Tibial artery (tissue), 4 donors: ENCODE data around the gene IL13RA1.

Experiments used
- DNase-seq, 2 donors: peaks; one replicate each; pipeline ENCODE4 v3.0.0-alpha.2; 2019
- H3K27ac ChIP-seq, 2 donors: fragments of 200-600 bp; sonication (generic) in 1 of 2; 1 replicate in 1 of 2; 2 replicates in 1 of 2; pipeline ENCODE4 v1.5.1; 2018 to 2019; ENCODE audit warnings: mild to moderate bottlenecking in 1 of 2
- H3K27me3 ChIP-seq, 2 donors: fragments of 200-600 bp; sonication (generic) in 1 of 2; one replicate each; pipeline versions ENCODE4 v1.5.1 to v1.6.0; 2016 to 2019
- H3K36me3 ChIP-seq, 3 donors: fragments of 200-600 bp; sonication (generic) in 2 of 3; one replicate each; pipeline ENCODE4 v1.5.1; 2016 to 2019; ENCODE audit warnings: mild to moderate bottlenecking in 2 of 3
- H3K4me1 ChIP-seq, 4 donors: fragments of 200-600 bp; sonication (generic) in 2 of 4; 1 replicate in 3 of 4; 2 replicates in 1 of 4; pipeline ENCODE4 v1.5.1; 2016 to 2019
- H3K4me3 ChIP-seq, 2 donors: fragments of 200-600 bp; sonication (generic) in 1 of 2; 1 replicate in 1 of 2; 2 replicates in 1 of 2; pipeline ENCODE4 v1.5.1; 2018 to 2019; ENCODE audit warnings: mild to moderate bottlenecking in 2 of 2
- H3K9me3 ChIP-seq, 3 donors: fragments of 200-600 bp; sonication (generic) in 1 of 3; one replicate each; pipeline ENCODE4 v1.5.1; 2016 to 2019
- CTCF ChIP-seq, 2 experiments: fragments of 200-600 bp in 1 of 2; fragments of 450-650 bp in 1 of 2; IDR thresholded peaks; one replicate each; pipeline ENCODE4 v1.5.1; 2017 to 2019; ENCODE audit warnings: antibody characterized with exemption in 2 of 2, mild to moderate bottlenecking in 1 of 2, moderate library complexity in 1 of 2
- intact Hi-C: fragments of 100-400 bp; cut with DNase I; formaldehyde crosslinking; loops from one replicate; pipeline ENCODE4 v1.15.0; 2023; ENCODE audit warnings: low total_unique reads

IL13RA1 gene

GRCh38 chrX:118693843-118694242 is 33.6 kb upstream of the IL13RA1 start:
- DNase-seq = no peak
- no peak overlapping the region for H3K4me3 ChIP-seq
- H3K9me3 ChIP-seq = no peaks in the 10 kb centered on the region
- intact Hi-C loops = no loop called here
- H3K27me3 ChIP-seq = no peaks in the 10 kb centered on the region
- TF ChIP-seq CTCF (IDR thresholded peaks at IDR 0.05) = no peak
- H3K27ac ChIP-seq = no peak overlapping the region
- no peaks in the 10 kb centered on the region for H3K36me3 ChIP-seq
- H3K4me1 ChIP-seq = peaks cover 0 to 8% (median 2%) of the 10 kb centered on the region in 4 donors

GRCh38 chrX:118694638-118695037 is 32.8 kb upstream of the IL13RA1 start:
- Histone ChIP-seq H3K36me3 (no peaks in the 10 kb centered on the region), H3K27me3 (no peaks in the 10 kb centered on the region), H3K4me3 (no peak overlapping the region), H3K4me1 (peaks cover 0 to 8% (median 2%) of the 10 kb centered on the region in 4 donors), H3K27ac (no peak overlapping the region), H3K9me3 (no peaks in the 10 kb centered on the region)
- no peak for TF ChIP-seq CTCF (IDR thresholded peaks at IDR 0.05)
- no peak for DNase-seq
- intact Hi-C loops = no loop called here

GRCh38 chrX:118698516-118699170 is 28.8 kb upstream of the IL13RA1 start:
- Histone ChIP-seq H3K4me1 (peaks cover 0 to 8% (median 2%) of the 10 kb centered on the region in 4 donors), H3K27me3 (no peaks in the 10 kb centered on the region), H3K9me3 (no peaks in the 10 kb centered on the region), H3K27ac (no peak overlapping the region), H3K36me3 (no peaks in the 10 kb centered on the region), H3K4me3 (no peak overlapping the region)
- DNase-seq = no peak
- intact Hi-C loops = no loop called here
- TF ChIP-seq CTCF (IDR thresholded peaks at IDR 0.05) = no peak

- no peak for TF ChIP-seq CTCF (IDR thresholded peaks at IDR 0.05)
- intact Hi-C loops = no loop called here
Measured at GRCh38 chrX:118702741-118703140, 24.7 kb upstream of the IL13RA1 start.

GRCh38 chrX:118706681-118707080 is 20.7 kb upstream of the IL13RA1 start:
- no peaks in the 10 kb centered on the region for H3K27me3 ChIP-seq
- H3K4me3 ChIP-seq = no peak overlapping the region
- TF ChIP-seq CTCF (IDR thresholded peaks at IDR 0.05) = no peak
- no peaks in the 10 kb centered on the region for H3K36me3 ChIP-seq
- peaks cover 0 to 5% (median 2%) of the 10 kb centered on the region in 4 donors for H3K4me1 ChIP-seq
- intact Hi-C loops = no loop called here
- no peaks in the 10 kb centered on the region for H3K9me3 ChIP-seq
- no peak for DNase-seq
- H3K27ac ChIP-seq = no peak overlapping the region

More at GRCh38 chrX:118702741-118703140, 24.7 kb upstream of the IL13RA1 start:
- no peak for DNase-seq
- H3K27ac ChIP-seq = no peak overlapping the region
- H3K4me1 ChIP-seq = peaks cover 0 to 5% (median 2%) of the 10 kb centered on the region in 4 donors
- H3K36me3 ChIP-seq = no peaks in the 10 kb centered on the region
- no peaks in the 10 kb centered on the region for H3K27me3 ChIP-seq
- H3K4me3 ChIP-seq = no peak overlapping the region
- no peaks in the 10 kb centered on the region for H3K9me3 ChIP-seq
